H9 (cell line): Measurements from ENCODE around the gene NXPH1. TPM values are rescaled to one million over a fixed set of nuclear protein-coding genes. Genes with fewer than 3 reads are reported as not detected.

ENCODE experiments used
- DNase-seq: peaks from one replicate; pipeline ENCODE4 v3.0.0-alpha.2; 2017
- H2AFZ ChIP-seq: one replicate; pipeline ENCODE4 v1.6.1; 2013; ENCODE audit warnings: mild to moderate bottlenecking, low read length, control low read depth, moderate library complexity
- H2AK5ac ChIP-seq: 2 replicates; pipeline ENCODE4 v1.6.1; 2013; ENCODE audit warnings: low read length, control low read depth, mixed read lengths; ENCODE audit not compliant: insufficient read length
- H2BK120ac ChIP-seq: one replicate; pipeline ENCODE4 v1.6.1; 2013; ENCODE audit warnings: low read depth, mild to moderate bottlenecking, low read length, control low read depth, inconsistent platforms; ENCODE audit not compliant: poor library complexity, severe bottlenecking
- H2BK12ac ChIP-seq: 2 replicates; pipeline ENCODE4 v1.6.1; 2013; ENCODE audit warnings: low read length, control low read depth, mixed read lengths, low read depth; ENCODE audit not compliant: insufficient read length
- H2BK15ac ChIP-seq: 2 replicates; pipeline ENCODE4 v1.6.1; 2013; ENCODE audit warnings: low read depth, low read length, control low read depth
- H2BK20ac ChIP-seq: one replicate; pipeline ENCODE4 v1.6.1; 2013; ENCODE audit warnings: low read depth, mild to moderate bottlenecking, low read length, control low read depth, inconsistent platforms; ENCODE audit not compliant: poor library complexity, severe bottlenecking
- H2BK5ac ChIP-seq: 2 replicates; pipeline ENCODE4 v1.6.1; 2013; ENCODE audit warnings: low read length, control low read depth, mixed read lengths; ENCODE audit not compliant: insufficient read length
- H3K14ac ChIP-seq: 2 replicates; pipeline ENCODE4 v1.6.1; 2013; ENCODE audit warnings: low read length, control low read depth; ENCODE audit not compliant: insufficient read depth
- H3K18ac ChIP-seq: 2 replicates; pipeline ENCODE4 v1.6.1; 2013; ENCODE audit warnings: low read depth, mild to moderate bottlenecking, mixed read lengths, low read length, control low read depth; ENCODE audit not compliant: insufficient read length
- H3K23ac ChIP-seq: 2 replicates; pipeline ENCODE4 v1.6.1; 2013; ENCODE audit warnings: low read length, control low read depth, mixed read lengths, low read depth; ENCODE audit not compliant: insufficient read length
- H3K23me2 ChIP-seq: 2 replicates; pipeline ENCODE4 v1.6.1; 2013; ENCODE audit warnings: low read depth, mild to moderate bottlenecking, mixed read lengths, low read length, control low read depth; ENCODE audit not compliant: insufficient read length, poor library complexity, severe bottlenecking
- H3K27ac ChIP-seq: 2 replicates; pipeline ENCODE4 v1.5.1; 2013; ENCODE audit warnings: low read length, control low read depth, mixed read lengths, low read depth; ENCODE audit not compliant: insufficient read length
- H3K27me3 ChIP-seq: 2 replicates; pipeline ENCODE4 v1.6.1; 2013; ENCODE audit warnings: low read length, control low read depth, inconsistent platforms; ENCODE audit not compliant: insufficient read depth
- H3K4ac ChIP-seq: 2 replicates; pipeline ENCODE4 v1.6.1; 2013; ENCODE audit warnings: low read depth, mild to moderate bottlenecking, control low read depth, inconsistent platforms, low read length, moderate library complexity
- H3K4me1 ChIP-seq: 2 replicates; pipeline ENCODE4 v1.6.1; 2013; ENCODE audit warnings: low read length, control low read depth, inconsistent platforms; ENCODE audit not compliant: insufficient read depth
- H3K4me2 ChIP-seq: 2 replicates; pipeline ENCODE4 v1.6.1; 2013; ENCODE audit warnings: low read length, control low read depth, mixed read lengths; ENCODE audit not compliant: insufficient read length, insufficient read depth
- H3K56ac ChIP-seq: 2 replicates; pipeline ENCODE4 v1.6.1; 2013; ENCODE audit warnings: low read depth, mild to moderate bottlenecking, mixed read lengths, low read length, control low read depth; ENCODE audit not compliant: insufficient read length
- H3K79me1 ChIP-seq: 2 replicates; pipeline ENCODE4 v1.6.1; 2013; ENCODE audit warnings: low read depth, mild to moderate bottlenecking, moderate library complexity, low read length, control low read depth, inconsistent platforms; ENCODE audit not compliant: insufficient read depth, poor library complexity, severe bottlenecking
- H3K79me2 ChIP-seq: 2 replicates; pipeline ENCODE4 v1.6.1; 2013; ENCODE audit warnings: low read length, control low read depth, inconsistent platforms; ENCODE audit not compliant: insufficient read depth
- H3K9ac ChIP-seq: 2 replicates; pipeline ENCODE4 v1.6.1; 2013; ENCODE audit warnings: low read length, control low read depth, mixed read lengths; ENCODE audit not compliant: insufficient read length; ENCODE audit errors: extremely low read depth
- H3K9me3 ChIP-seq: one replicate; pipeline ENCODE4 v1.6.1; 2013; ENCODE audit warnings: low read depth, low read length, inconsistent platforms; ENCODE audit not compliant: control insufficient read depth
- H3T11ph ChIP-seq: one replicate; pipeline ENCODE4 v1.6.1; 2013; ENCODE audit warnings: mild to moderate bottlenecking, low read length, control low read depth, inconsistent platforms
- H4K20me1 ChIP-seq: one replicate; pipeline ENCODE4 v1.6.1; 2013; ENCODE audit not compliant: control insufficient read depth, insufficient read length, insufficient read depth
- H4K5ac ChIP-seq: 2 replicates; pipeline ENCODE4 v1.6.1; 2013; ENCODE audit warnings: low read depth, mild to moderate bottlenecking, mixed read lengths, low read length, control low read depth; ENCODE audit not compliant: insufficient read length
- H4K8ac ChIP-seq: replicated peaks from 2 replicates; pipeline ENCODE4 v1.6.1; 2013; ENCODE audit warnings: low read length, control low read depth, mixed read lengths, low read depth; ENCODE audit not compliant: insufficient read length
- H4K91ac ChIP-seq: 2 replicates; pipeline ENCODE4 v1.6.1; 2013; ENCODE audit warnings: low read depth, mild to moderate bottlenecking, moderate library complexity, mixed read lengths, low read length, control low read depth; ENCODE audit not compliant: insufficient read length
- H3K27ac Mint-ChIP-seq, 3 experiments: 2 replicates in 2 of 3; 3 replicates in 1 of 3; pipeline ENCODE4 v1.8.0; 2020 to 2021; ENCODE audit warnings: mixed read lengths in 3 of 3, mild to moderate bottlenecking in 1 of 3, moderate library complexity in 1 of 3
- H3K27me3 Mint-ChIP-seq: 2 replicates; pipeline ENCODE4 v1.8.0; 2021; ENCODE audit warnings: low read depth, mild to moderate bottlenecking, moderate library complexity, mixed read lengths
- H3K36me3 Mint-ChIP-seq, 3 experiments: 2 replicates in 2 of 3; 3 replicates in 1 of 3; pipeline ENCODE4 v1.8.0; 2020 to 2021; ENCODE audit warnings: low read depth in 3 of 3, mixed read lengths in 3 of 3; ENCODE audit not compliant: insufficient read depth in 1 of 3
- H3K4me1 Mint-ChIP-seq, 2 experiments: 2 replicates each; pipeline ENCODE4 v1.8.0; 2020; ENCODE audit warnings: mixed read lengths in 2 of 2
- H3K4me3 Mint-ChIP-seq, 2 experiments: 2 replicates in 1 of 2; 3 replicates in 1 of 2; pipeline ENCODE4 v1.8.0; 2020 to 2021; ENCODE audit warnings: mild to moderate bottlenecking in 2 of 2, mixed read lengths in 2 of 2, moderate library complexity in 1 of 2
- H3K9me3 Mint-ChIP-seq, 2 experiments: 2 replicates in 1 of 2; 3 replicates in 1 of 2; pipeline ENCODE4 v1.8.0; 2020; ENCODE audit warnings: mild to moderate bottlenecking in 2 of 2, mixed read lengths in 2 of 2, moderate library complexity in 1 of 2
- WGBS: extraction: QIAGEN DNeasy Blood & Tissue Kit; methylation state at CpG from one replicate; pipeline ENCODE4 v1.1.7; 2013; ENCODE audit warnings: missing lambda C conversion rate, low lambda C conversion rate, mixed read lengths; ENCODE audit not compliant: insufficient read length; ENCODE audit errors: extremely low coverage; 5-methylcytosine and 5-hydroxymethylcytosine counted together
- total RNA-seq: library from RNA; stranded (reverse); gene quantifications from 2 replicates; pipeline ENCODE4 v1.2.1, GENCODE V29; 2021
- TF ChIP-seq, protein P1 (sequence below): fragments of 200-600 bp; sonication (generic); conservative IDR thresholded peaks from 3 replicates; pipeline ENCODE4 v1.8.0; 2021; ENCODE audit warnings: antibody characterized with exemption, mild to moderate bottlenecking

NXPH1 gene
- total RNA-seq, 1 experiment from 2014 or later, result 0.15 TPM

DNA sequence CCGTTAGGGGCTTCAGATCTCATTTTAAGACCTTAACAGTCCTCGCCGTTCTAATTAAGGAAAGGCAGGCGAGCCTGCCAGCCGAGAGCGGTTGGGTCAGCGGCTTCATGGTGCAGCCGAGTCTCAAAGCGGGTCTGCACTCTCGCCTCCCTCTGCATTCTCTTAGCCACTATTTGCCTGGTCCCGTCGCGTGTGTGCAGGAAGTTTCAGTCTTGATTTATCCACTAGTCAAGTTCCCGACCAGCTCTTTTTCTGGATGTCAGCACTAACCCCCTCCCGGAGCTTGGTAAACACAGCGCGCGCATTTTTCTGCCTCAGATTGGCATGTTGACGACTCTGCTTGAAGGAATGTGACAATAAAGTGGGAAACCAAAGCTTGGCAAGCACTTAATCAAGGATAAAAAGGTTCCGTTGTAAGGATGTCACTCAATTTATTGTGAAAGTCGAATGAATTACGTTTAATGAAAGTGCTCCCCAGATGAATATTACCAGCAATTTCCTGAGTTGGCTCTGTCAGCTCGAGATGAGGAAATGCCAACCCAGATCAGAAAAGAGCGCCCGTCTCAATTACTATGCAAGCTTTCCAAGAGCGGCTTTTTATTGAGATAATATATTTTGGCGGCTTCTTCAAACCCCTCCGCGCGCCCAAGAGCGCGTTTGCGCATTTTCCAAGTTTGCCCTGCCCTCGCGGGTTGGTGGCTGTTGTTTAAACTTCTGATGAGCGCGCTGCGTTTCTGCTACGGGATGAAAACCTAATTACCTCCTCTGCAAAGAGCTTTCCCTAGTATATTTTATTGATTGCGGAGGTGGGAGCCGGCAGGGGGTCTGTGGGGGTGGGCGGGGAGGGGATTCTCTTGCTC lies 7.9 kb downstream of the NXPH1 start:
- peak; percentile 32 for DNase-seq
- peaks cover 47 to 50% of the 10 kb centered on the region in 2 experiments for H3K4me1 Mint-ChIP-seq

More for the DNA sequence above, 7.9 kb downstream of the NXPH1 start:
- Histone ChIP-seq H2BK12ac (no peak overlapping the region), H3K27me3 (peaks cover 49% of the 10 kb centered on the region), H2BK20ac (no peak overlapping the region), H3K9ac (no peak overlapping the region), H3K4me1 (peaks cover 2% of the 10 kb centered on the region; the same call in 1 of the 2 replicates), H3K4ac (no peak overlapping the region), H3K14ac (no peak overlapping the region), H3K27ac (no peak overlapping the region), H3K23ac (no peak overlapping the region), H2BK5ac (no peak overlapping the region), H3K18ac (no peak overlapping the region), H2BK120ac (no peak overlapping the region), H3K9me3 (no peaks in the 10 kb centered on the region), H4K91ac (no peak overlapping the region), H4K5ac (no peak overlapping the region), H3K56ac (no peak overlapping the region), H3K79me1 (no peaks in the 10 kb centered on the region), H3K4me2 (peak overlapping the region; percentile 59), H4K20me1 (no peaks in the 10 kb centered on the region), H2AFZ (no peak overlapping the region), H3K79me2 (no peaks in the 10 kb centered on the region), H3K23me2 (peaks cover 40% of the 10 kb centered on the region), H2AK5ac (no peak overlapping the region), H4K8ac (no peak overlapping the region), H2BK15ac (no peak overlapping the region), H3T11ph (no peak overlapping the region)
- Mint-ChIP-seq H3K36me3 (no peaks in the 10 kb centered on the region), H3K9me3 (peaks cover 0 to 3% of the 10 kb centered on the region in 2 experiments; a peak in 1 of 5 replicates), H3K27ac (no peak overlapping the region; a peak in 1 of 7 replicates), H3K27me3 (peaks cover 100% of the 10 kb centered on the region), H3K4me3 (peak overlapping the region; percentile 71 to 90)
- TF ChIP-seq, protein P1, sequence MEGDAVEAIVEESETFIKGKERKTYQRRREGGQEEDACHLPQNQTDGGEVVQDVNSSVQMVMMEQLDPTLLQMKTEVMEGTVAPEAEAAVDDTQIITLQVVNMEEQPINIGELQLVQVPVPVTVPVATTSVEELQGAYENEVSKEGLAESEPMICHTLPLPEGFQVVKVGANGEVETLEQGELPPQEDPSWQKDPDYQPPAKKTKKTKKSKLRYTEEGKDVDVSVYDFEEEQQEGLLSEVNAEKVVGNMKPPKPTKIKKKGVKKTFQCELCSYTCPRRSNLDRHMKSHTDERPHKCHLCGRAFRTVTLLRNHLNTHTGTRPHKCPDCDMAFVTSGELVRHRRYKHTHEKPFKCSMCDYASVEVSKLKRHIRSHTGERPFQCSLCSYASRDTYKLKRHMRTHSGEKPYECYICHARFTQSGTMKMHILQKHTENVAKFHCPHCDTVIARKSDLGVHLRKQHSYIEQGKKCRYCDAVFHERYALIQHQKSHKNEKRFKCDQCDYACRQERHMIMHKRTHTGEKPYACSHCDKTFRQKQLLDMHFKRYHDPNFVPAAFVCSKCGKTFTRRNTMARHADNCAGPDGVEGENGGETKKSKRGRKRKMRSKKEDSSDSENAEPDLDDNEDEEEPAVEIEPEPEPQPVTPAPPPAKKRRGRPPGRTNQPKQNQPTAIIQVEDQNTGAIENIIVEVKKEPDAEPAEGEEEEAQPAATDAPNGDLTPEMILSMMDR, result no peak
- WGBS, result no CpG with 5 or more reads among the region's 42 CpGs
